ENCODE results near the gene SCRN2. TPM values are rescaled to one million over a fixed set of nuclear protein-coding genes. Genes with fewer than 3 reads are reported as not detected.

Gene SCRN2
- total RNA-seq, 2 experiments from 2014 or later = 38.0 to 39.6 TPM

DNA sequence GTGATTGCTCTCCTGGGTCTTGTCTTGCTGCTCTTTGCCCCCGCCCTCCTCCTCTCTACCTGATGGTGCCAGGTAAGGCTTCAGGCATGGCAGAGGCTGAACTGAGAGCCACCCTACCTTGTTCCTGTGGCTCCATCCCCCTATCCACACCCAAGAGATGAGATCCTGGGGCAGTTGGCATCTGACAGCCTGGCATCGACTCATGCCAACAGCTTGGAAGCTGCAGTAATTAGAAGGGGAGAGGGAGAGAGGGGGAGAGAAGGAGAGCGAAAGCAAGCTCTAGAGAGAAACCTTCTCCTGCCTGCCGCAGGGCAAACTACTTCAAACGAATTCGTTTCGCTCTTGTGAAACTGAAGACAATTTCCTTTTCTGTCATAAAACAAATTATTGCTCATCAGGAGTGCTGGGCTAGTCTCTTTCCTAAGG is 23.7 kb upstream of the SCRN2 start:
- Mint-ChIP-seq H3K27ac (peak overlapping the region; percentile 70), H3K4me1 (peaks cover 5% of the 10 kb centered on the region), H3K36me3 (no peaks in the 10 kb centered on the region), H3K4me3 (peak overlapping the region; percentile 28), H3K9me3 (no peaks in the 10 kb centered on the region), H3K27me3 (peaks cover 22% of the 10 kb centered on the region)
- ATAC-seq (ENCODE audit: low read depth) (no peak), DNase-seq (no peak)
- POLR2A ChIA-PET = interaction anchor here (0.6 to 1.6 kb wide), 3 partner anchors 20 to 254 kb away, joined by 3 to 4 read pairs (median 3); partner anchors contain the start of gene SP2

- Mint-ChIP-seq H3K9me3 (no peaks in the 10 kb centered on the region), H3K4me1 (peaks cover 5% of the 10 kb centered on the region), H3K27me3 (peaks cover 19% of the 10 kb centered on the region), H3K27ac (no peak overlapping the region), H3K4me3 (no peak overlapping the region), H3K36me3 (no peaks in the 10 kb centered on the region)
- DNase-seq (no peak), ATAC-seq (ENCODE audit: low read depth) (no peak)
- POLR2A ChIA-PET = no interaction called here
Measured at GRCh38 chr17:47862621-47863440, 21.8 kb upstream of the SCRN2 start.

DNA sequence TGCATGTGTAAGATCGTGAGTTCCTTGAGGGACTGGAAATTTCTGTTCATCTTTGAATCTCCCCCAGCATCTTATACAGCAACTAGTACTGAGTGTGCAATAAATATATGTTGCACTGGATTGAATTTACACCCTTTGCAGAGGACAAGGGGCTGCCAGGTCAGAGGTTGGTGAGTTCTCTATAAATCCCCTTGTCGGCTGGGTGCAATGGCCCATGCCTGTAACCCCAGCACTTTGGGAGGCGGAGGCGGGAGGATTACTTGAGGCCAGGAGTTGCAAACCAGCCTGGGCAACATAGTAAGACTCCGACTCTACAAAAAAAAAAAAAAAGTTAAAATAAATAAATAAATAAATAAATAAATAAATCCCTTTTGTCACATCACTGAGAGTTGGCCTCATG is 19.3 kb upstream of the SCRN2 start:
- POLR2A ChIA-PET = no interaction called here
- no peak overlapping the region for H3K27ac Mint-ChIP-seq

DNA sequence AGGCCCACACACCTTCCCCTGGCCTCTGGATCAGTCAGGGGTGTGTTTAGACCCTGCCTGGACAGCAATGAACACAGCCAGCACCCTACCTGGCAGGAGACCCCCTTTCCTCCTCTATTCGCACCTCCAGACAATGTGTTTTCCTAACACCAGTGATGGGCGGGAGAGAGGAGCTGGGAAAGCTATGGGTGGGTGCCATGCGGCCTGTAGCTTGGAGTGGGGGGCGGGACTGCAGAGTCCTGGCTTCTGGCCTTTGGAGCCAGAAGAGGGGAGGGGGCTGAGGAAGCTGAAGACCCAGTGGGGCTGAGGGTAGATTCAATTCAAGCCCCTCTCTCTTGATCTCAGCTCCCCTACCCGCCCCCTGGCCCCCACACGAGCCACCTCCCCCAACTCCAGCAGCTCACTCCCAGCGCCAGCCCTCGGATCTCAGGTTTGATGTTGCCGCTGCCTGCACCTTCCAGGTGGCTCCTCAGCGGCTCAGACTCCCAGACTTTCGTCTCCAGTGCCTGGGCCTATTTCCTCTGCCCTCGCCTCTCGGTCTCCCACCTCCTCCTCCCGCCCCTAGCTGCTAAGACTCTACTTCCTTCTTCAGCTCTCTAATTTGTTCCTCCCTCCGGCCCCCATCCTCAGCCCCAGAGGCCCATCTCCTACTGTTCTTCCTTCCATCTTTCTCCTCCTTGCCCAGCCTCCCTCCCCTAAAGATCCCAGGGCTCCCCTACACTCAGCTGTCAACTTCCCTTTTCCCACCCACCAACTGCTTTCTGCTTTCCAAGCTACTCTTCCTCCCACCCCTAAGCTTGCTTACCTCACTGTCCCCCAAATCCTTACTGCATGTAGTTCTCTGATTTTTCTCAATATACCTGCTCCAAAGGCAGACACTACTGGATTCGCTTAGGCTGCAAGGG is 16.7 kb upstream of the SCRN2 start:
- no peaks in the 10 kb centered on the region for H3K36me3 Mint-ChIP-seq
- no peak overlapping the region for H3K4me3 Mint-ChIP-seq
- POLR2A ChIA-PET = no interaction called here
- ATAC-seq (ENCODE audit: low read depth) = no peak
- H3K27ac Mint-ChIP-seq = no peak overlapping the region
- H3K27me3 Mint-ChIP-seq = peaks cover 54% of the 10 kb centered on the region
- H3K4me1 Mint-ChIP-seq = peaks cover 3% of the 10 kb centered on the region
- DNase-seq = no peak
- no peaks in the 10 kb centered on the region for H3K9me3 Mint-ChIP-seq

More for the DNA sequence above, 19.3 kb upstream of the SCRN2 start:
- Mint-ChIP-seq H3K4me1 (peaks cover 5% of the 10 kb centered on the region), H3K27me3 (peaks cover 29% of the 10 kb centered on the region), H3K4me3 (no peak overlapping the region), H3K9me3 (no peaks in the 10 kb centered on the region), H3K36me3 (no peaks in the 10 kb centered on the region)
- ATAC-seq (ENCODE audit: low read depth) (no peak), DNase-seq (no peak)

- no peak for ATAC-seq (ENCODE audit: low read depth)
- Mint-ChIP-seq H3K4me3 (no peak overlapping the region), H3K27me3 (peaks cover 64% of the 10 kb centered on the region), H3K36me3 (no peaks in the 10 kb centered on the region), H3K4me1 (peaks cover 9% of the 10 kb centered on the region), H3K9me3 (no peaks in the 10 kb centered on the region), H3K27ac (no peak overlapping the region)
- POLR2A ChIA-PET = no interaction called here
- no peak for DNase-seq
Measured at GRCh38 chr17:47856830-47857229, 15.8 kb upstream of the SCRN2 start.

GRCh38 chr17:47855737-47856136 is 14.7 kb upstream of the SCRN2 start:
- no peak overlapping the region for H3K27ac Mint-ChIP-seq

DNA sequence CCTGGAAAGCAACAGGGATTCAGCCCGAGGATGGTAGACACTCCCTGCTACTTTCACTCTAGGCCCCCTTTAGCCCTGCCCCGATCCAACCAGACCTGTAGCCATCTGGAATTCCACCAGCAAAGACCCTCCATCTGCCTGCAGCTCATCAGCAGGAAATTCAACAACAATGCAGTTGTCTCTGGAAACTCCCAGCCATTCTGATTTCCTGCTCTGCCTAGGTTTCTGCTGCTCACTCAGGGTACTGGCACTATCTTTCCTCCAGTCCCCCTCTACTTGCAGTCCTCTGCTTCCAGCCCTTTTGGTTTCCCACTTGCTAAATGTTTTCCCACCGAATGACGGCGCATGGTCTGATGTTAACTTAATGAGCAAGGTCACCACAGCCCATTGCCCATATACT is 12.5 kb upstream of the SCRN2 start:
- no peaks in the 10 kb centered on the region for H3K9me3 Mint-ChIP-seq
- no peak overlapping the region for H3K27ac Mint-ChIP-seq
- no peak overlapping the region for H3K4me3 Mint-ChIP-seq
- peaks cover 19% of the 10 kb centered on the region for H3K4me1 Mint-ChIP-seq
- H3K27me3 Mint-ChIP-seq = peaks cover 82% of the 10 kb centered on the region
- DNase-seq = no peak
- POLR2A ChIA-PET = no interaction called here
- no peak for ATAC-seq (ENCODE audit: low read depth)
- no peaks in the 10 kb centered on the region for H3K36me3 Mint-ChIP-seq

More at GRCh38 chr17:47855737-47856136, 14.7 kb upstream of the SCRN2 start:
- H3K4me1 Mint-ChIP-seq = peaks cover 10% of the 10 kb centered on the region
- no peaks in the 10 kb centered on the region for H3K9me3 Mint-ChIP-seq
- POLR2A ChIA-PET = interaction anchor here (0.6 to 1.1 kb wide), 2 partner anchors 24 to 26 kb away, joined by 3 read pairs; partner anchors contain the start of genes LRRC46 and MRPL10
- H3K4me3 Mint-ChIP-seq = no peak overlapping the region
- no peak for ATAC-seq (ENCODE audit: low read depth)
- no peaks in the 10 kb centered on the region for H3K36me3 Mint-ChIP-seq
- DNase-seq = no peak
- H3K27me3 Mint-ChIP-seq = peaks cover 72% of the 10 kb centered on the region

DNA sequence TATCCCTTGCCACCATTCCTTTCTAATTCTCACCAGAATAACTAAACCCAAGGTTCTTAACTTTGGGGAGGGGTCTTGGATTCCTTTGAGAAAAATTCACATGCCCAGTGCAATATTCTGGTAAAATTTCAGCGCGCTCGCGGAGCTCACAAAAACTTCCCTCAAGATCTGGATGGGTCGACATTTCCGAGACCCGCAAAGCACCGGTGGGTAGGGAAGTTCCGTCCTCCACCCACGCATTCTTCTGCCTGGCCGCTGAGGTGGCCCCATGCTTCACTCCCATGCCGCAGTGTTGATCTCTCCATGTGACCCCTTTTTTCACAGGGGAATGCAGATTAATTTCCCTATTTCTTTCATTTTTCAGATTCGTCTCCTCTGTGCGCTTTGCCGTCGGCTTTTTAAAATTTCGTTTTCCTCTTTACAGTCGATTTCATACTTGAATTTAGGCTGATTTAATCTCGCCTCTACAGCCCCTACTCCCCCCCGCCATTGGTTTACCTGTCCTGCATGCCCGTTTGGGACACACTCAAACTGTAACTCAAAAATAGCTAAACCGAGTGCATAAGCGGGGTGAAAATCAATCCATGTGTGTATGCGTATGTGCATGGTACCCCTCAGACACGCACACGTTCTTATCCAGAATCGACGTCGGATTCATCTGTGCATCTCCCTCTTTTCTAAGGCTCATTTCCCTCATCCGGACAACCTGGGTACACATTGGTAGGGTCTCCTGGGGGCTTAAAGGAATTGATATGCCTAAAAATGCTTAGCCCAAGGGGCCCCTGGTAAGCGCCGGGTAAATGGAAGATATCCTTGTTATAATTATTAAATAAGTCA is 11.3 kb upstream of the SCRN2 start:
- Mint-ChIP-seq H3K4me1 (peaks cover 19% of the 10 kb centered on the region), H3K27ac (no peak overlapping the region), H3K36me3 (no peaks in the 10 kb centered on the region), H3K4me3 (peak overlapping the region; percentile 8), H3K27me3 (peaks cover 87% of the 10 kb centered on the region), H3K9me3 (no peaks in the 10 kb centered on the region)
- ATAC-seq (ENCODE audit: low read depth) (no peak), DNase-seq (no peak)
- POLR2A ChIA-PET = interaction anchor here (1.6 kb wide), 1 partner anchor 43 kb away, joined by 6 read pairs; the partner anchor contains the start of gene SP2

DNA sequence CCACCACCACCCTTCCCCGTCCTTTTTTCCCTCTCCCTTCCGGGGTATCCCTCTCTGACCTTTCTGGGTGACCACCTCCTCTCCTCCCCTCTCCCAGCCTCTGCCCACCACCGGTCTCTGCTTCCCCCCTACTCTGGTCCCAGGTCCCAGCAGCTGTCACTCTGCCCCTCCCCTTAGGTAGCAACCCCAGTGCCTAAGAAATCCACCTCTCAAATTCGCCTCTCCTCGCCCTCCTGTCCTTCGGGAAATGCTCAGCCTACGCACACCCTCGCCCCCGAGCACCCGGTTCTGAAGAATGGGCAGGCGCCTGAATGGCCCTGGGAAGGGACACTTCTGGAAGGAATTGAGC is 10.7 kb upstream of the SCRN2 start:
- DNase-seq (no peak), ATAC-seq (ENCODE audit: low read depth) (no peak)
- peak overlapping the region; percentile 8 for H3K4me3 Mint-ChIP-seq
- H3K36me3 Mint-ChIP-seq = no peaks in the 10 kb centered on the region
- peaks cover 19% of the 10 kb centered on the region for H3K4me1 Mint-ChIP-seq
- no peak overlapping the region for H3K27ac Mint-ChIP-seq
- peaks cover 88% of the 10 kb centered on the region for H3K27me3 Mint-ChIP-seq
- H3K9me3 Mint-ChIP-seq = no peaks in the 10 kb centered on the region
- POLR2A ChIA-PET = interaction anchor here (1.6 kb wide), 1 partner anchor 44 kb away, joined by 6 read pairs; the partner anchor contains the start of gene SP2

DNA sequence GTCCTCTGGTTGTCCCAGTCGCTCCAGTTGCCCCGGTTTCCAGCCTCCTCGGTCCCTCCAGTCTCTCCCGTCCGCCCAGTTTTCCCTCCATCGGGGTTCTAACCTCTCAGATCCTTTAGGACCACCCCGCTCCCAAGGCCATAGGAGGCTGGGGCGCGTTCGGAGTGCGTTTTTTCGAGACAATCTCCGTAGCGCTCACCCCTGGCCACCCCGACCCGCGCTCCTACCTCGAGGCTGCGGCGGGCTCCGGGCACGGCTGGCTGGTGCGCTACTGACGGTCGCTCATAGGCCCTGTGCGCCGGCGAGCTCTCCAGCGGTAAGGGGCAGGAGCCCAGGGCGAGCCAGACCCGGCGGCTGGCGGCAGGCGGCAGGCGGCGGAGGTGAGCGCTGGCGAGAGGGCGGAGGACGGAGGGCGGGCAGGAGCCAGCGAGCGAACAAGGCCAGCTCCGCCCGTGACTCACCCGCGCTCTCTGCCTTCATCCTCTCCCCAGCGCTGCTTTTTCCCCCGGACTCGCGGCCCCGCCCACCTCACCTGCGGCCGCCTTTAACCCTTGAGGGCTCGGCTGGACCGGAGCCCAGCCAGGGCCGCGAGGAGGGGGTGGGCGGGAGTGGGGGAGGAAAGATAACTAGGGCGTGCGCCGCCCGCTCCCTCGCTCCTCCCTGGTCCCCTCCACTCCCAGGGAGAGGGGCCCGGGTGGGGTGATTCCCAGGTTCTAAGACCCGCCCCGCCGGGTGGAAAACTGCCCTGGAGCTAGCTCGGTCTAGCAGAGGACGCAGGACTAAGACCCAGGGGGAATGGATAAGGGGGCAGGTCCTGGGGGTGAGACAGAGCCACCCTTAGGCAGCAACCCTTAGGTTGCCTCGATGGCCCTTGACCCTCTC is 9.9 kb upstream of the SCRN2 start, which contains the start of gene SP6:
TSS of gene SP6 (minus strand) at position 472 of the 882 bp plus-strand sequence. CDS start 2,734 bp downstream, outside the sequence.
- DNase-seq (peak; percentile 72), ATAC-seq (ENCODE audit: low read depth) (peak; percentile 87)
- POLR2A ChIA-PET = interaction anchor here (0.9 to 2.4 kb wide), 4 partner anchors 33 to 54 kb away, joined by 3 to 10 read pairs (median 5); partner anchors contain the start of gene SP2
- Mint-ChIP-seq H3K36me3 (no peaks in the 10 kb centered on the region), H3K27me3 (peaks cover 91% of the 10 kb centered on the region), H3K4me3 (peak within 1 kb of the TSS; percentile 39), H3K4me1 (peaks cover 19% of the 10 kb centered on the region), H3K9me3 (no peaks in the 10 kb centered on the region), H3K27ac (no peak within 1 kb of the TSS)

GRCh38 chr17:47850373-47850691 is 9.3 kb upstream of the SCRN2 start:
- DNase-seq (no peak), ATAC-seq (ENCODE audit: low read depth) (no peak)
- Mint-ChIP-seq H3K27ac (no peak overlapping the region), H3K4me3 (peak overlapping the region; percentile 39), H3K9me3 (no peaks in the 10 kb centered on the region), H3K4me1 (peaks cover 19% of the 10 kb centered on the region), H3K36me3 (no peaks in the 10 kb centered on the region), H3K27me3 (peaks cover 92% of the 10 kb centered on the region)
- POLR2A ChIA-PET = interaction anchor here (0.9 to 2.4 kb wide), 3 partner anchors 33 to 55 kb away, joined by 3 to 10 read pairs (median 4); partner anchors contain the start of gene SP2

- Mint-ChIP-seq H3K9me3 (no peaks in the 10 kb centered on the region), H3K27me3 (peaks cover 75% of the 10 kb centered on the region), H3K27ac (no peak overlapping the region), H3K36me3 (no peaks in the 10 kb centered on the region), H3K4me3 (no peak overlapping the region), H3K4me1 (peaks cover 17% of the 10 kb centered on the region)
- DNase-seq (no peak), ATAC-seq (ENCODE audit: low read depth) (no peak)
- POLR2A ChIA-PET = interaction anchor here (2.4 to 2.6 kb wide), 2 partner anchors 47 to 48 kb away, joined by 7 to 10 read pairs; partner anchors contain the start of gene SP2
Measured at GRCh38 chr17:47848198-47848513, 7.1 kb upstream of the SCRN2 start.
